GM19324 (cell line): ENCODE data around the gene MSLN.

Experiments
- ATAC-seq: cut with Tn5 transposase; IDR thresholded peaks from one replicate; pipeline ENCODE4 v1.9.1; 2021; ENCODE audit warnings: mild to moderate bottlenecking, moderate library complexity; ENCODE audit not compliant: unreplicated experiment, low FRiP score

Gene MSLN

GRCh38 chr16:800834-801511 is 40.4 kb downstream of the MSLN start:
- ATAC-seq = no peak

- ATAC-seq = no peak
Measured at GRCh38 chr16:801584-802363, 41.2 kb downstream of the MSLN start.

DNA sequence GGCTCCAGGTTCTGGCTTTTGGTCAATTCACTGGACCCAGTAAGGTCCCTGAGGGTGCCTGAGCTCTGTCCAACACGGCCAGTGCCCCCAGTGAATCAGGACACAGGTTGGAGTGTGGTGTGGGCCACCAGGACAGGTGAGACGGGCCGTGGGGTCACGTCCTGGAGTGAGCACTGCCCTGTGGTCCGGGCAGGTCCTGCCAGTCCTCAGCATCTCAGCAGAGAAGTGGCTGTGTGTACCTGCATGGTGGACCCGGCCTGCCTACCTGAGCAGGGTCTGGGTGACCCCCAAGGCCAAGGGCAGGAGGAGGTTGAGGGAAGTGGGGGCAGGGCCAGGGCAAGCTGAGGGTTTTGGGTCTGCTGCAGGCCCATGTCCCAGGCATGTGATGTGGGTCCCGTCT is 41.9 kb downstream of the MSLN start:
- ATAC-seq = no peak

GRCh38 chr16:802914-803753 is 42.6 kb downstream of the MSLN start:
- ATAC-seq = no peak

GRCh38 chr16:803754-804080 is 43.2 kb downstream of the MSLN start:
- no peak for ATAC-seq

DNA sequence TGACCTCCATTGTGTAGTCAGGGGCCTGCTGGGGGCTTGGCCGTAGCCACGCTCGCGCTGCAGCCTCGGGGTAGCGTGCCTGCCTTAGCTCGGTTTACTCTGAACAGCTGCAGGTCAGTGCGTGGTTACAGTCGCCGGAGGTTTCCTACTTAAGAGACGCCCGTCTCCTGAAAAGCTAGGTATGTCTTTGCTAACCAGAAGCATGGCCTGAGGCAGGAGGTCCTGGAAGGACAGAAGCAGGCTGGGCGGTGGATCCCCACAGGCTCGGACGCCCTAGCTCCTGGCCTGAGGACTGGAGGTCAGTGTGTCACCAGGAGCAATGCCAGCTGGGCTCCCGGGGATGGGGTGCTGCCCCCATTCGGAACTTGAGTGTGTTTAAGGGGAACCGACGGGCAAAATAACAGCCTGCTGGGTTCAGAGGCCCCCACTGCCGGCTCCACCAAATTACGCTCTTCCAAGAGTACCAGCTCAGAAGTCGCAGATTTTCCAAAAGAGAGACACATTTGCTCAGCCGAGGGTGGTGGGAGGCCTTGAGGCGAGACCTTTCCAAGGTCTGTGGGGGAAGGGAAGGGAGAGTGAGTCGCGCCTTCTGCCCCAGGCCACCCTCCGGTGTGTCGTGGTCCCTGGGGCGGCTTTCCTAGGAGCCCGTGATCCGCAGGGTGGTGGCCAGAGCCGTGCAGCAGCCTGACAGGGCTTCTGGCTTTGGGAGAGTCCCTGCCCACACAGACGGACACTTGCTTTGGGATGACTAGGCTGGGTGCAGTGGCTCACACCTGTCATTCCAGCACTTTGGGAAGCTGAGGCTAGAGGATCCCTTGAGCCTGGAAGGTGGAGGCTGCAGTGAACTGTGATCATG is 43.9 kb downstream of the MSLN start:
- ATAC-seq = no peak

DNA sequence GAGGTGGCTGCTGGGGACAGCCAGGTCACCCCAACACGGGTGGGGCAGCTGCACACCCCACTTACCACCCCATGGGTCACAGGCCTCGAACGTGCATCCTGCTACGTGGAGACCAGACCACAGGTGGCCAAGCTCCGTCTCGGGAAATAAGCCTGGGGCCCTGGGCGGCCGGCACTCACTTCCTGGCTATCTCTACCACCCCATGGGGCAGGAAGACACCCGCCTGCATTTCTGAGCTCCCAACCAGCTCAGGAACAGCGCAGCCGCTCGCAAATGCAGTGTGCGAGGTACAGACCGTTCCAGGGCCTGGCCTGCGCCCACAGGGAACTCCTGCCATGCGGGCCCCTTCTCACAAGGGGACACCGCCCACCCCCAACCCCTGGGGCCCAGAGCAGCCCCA is 44.9 kb downstream of the MSLN start:
- no peak for ATAC-seq

DNA sequence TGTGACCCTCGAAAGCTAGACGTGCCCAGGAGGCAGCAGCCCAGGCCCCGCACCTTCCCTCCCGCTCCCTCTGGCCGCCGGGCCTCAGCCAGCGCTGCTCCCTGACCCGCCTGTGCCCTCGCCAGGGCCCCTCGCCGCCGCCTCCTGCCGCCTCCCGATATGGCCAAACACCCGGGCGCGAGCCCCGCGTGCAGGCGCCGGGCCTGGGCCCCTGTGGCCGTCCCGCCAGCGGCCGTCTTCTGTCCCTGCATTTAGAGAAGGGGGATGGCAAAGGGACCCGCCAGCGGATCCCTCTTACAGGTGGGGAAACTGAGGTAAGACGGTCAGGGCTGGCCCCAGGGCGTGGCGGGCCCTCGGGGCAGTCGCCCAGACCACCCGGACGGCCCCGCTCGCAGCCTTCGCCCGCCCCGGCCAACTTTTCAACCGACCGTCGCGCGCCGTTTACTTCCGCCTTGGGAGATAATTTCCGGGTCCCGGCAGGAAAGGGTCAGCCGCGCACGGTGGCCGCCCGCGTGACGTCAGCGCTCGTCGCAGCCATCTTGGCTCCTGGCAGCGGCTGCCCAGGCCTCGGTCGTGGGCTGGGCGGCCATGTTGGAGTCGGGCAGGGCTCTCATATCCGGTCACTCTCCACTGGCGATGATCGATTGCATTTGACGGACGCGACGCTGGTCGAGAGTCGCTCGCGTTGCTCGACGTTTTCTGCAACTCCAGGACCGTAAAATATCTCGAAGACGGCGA is 47.0 kb downstream of the MSLN start:
- ATAC-seq = peak; percentile 74

DNA sequence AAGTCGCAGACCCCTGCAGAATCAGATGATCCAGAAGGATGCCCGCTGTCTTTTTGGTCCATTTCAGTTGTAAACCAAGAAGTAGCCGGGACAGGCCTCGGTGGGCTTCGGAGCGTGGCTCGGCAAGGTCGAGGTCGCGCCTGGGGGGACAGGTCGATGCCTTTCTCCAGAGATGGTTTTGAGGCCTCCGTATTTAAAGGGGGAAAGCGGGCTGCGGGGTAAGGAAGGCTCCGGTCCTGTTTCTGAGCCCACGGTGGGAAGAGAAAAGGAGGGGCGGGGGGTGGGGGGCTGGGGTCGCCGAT is 47.5 kb downstream of the MSLN start:
- no peak for ATAC-seq

GRCh38 chr16:813204-813915 is 52.8 kb downstream of the MSLN start:
- ATAC-seq = no peak

DNA sequence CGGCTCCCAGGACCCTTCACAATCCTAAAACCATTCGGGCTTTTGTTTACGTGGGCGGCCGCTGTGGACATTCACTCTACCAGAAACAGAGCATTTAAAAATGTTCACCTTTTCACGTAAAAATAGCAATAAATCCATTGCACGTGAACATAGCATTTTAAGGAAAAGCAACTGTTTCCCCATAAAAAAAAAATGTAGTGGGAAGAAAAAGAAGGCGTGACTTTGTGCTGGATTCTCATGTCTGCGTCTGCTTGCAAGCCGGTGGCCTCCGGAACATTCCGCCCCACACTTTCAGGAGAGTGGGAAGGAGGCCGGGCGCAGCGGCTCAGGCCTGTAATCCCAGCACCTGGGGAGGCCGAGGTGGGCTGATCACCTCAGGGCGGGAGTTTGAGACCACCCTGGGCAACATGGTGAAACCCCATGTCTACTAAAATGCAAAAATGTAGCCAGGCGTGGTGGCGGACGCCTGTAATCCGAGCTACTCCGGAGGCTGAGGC is 53.4 kb downstream of the MSLN start:
- ATAC-seq = no peak

DNA sequence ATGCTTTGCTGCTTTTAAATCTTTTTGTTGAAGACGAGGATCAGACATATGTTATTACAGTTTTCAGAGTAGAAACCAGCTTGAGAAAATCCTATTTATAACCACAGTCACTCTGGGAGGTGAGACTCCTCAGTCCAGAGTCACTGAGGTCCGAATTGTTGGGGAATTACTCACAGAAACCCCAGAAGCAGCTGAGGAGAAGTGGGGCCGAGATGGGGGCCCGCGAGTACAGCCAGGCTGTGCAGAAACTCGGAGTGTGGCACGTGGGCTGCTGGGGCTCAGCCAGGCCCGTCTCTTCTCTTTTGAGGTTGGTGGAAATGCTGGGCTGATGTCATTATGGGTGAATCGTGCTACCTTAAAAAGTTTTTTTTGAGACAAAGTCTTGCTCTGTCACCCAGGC is 54.4 kb downstream of the MSLN start:
- no peak for ATAC-seq

- no peak for ATAC-seq
Measured at GRCh38 chr16:815861-816260, 55.3 kb downstream of the MSLN start.

- no peak for ATAC-seq
Measured at GRCh38 chr16:817001-817906, 56.7 kb downstream of the MSLN start.

DNA sequence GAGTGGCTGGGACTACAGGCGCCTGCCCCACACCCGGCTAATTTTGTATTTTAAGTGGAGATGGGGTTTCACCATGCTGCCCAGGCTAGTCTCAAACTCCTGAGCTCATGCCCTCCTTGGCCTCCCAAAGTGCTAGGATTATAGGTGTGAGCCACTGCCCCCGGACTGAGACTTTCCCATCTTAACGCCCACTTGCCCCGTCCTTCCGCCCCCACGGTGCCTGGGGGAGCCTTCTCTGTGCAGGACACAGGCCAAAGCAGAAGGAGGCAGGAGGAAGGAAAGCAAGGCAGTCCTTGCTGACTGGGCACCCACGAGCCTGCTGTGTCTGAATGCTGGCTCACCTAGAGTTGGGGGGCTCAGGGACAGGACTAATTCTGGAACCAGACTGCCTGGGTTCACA is 57.6 kb downstream of the MSLN start:
- ATAC-seq = no peak
